Central memory CD4-positive, alpha-beta T cell (primary cell): Measurements from ENCODE around the gene HSD17B1.

Source experiments
- DNase-seq: peaks from one replicate; pipeline ENCODE4 v3.0.0; 2022

HSD17B1 gene

DNA sequence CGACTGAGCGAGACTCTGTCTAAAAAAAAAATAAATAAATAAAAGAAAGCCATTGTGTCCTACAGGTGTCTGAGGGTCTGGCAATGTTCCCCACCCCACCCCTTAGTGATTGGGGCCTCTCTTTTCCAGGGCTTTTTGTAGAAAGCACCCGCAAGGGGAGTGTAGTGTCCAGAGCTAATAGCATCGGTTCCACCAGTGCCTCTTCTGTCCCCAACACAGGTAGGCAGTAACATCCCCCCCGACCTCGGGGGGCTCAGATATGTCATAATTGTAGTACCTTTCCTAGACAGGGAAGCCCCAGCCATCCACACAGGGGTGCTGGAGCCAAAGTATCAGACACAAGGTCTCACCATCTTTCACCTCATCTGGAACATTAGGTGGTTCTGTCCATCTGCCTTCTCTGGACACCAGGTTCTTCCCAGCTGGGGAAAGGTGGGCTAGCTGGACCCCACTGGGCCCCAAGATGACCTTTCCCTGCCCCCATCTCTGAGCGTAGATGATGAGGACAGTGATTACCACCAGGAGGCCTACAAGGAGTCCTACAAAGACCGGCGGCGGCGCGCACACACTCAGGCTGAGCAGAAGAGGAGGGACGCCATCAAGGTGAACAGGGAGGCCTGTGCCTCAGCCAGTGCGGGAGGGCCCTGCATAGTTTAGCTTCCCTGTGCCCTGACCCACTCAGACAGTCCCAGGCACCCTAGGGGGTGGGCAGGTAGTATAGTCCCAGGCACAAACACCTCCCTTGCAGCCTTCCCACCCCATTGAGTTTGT is 15.8 kb downstream of the HSD17B1 start:
- no peak for DNase-seq

DNA sequence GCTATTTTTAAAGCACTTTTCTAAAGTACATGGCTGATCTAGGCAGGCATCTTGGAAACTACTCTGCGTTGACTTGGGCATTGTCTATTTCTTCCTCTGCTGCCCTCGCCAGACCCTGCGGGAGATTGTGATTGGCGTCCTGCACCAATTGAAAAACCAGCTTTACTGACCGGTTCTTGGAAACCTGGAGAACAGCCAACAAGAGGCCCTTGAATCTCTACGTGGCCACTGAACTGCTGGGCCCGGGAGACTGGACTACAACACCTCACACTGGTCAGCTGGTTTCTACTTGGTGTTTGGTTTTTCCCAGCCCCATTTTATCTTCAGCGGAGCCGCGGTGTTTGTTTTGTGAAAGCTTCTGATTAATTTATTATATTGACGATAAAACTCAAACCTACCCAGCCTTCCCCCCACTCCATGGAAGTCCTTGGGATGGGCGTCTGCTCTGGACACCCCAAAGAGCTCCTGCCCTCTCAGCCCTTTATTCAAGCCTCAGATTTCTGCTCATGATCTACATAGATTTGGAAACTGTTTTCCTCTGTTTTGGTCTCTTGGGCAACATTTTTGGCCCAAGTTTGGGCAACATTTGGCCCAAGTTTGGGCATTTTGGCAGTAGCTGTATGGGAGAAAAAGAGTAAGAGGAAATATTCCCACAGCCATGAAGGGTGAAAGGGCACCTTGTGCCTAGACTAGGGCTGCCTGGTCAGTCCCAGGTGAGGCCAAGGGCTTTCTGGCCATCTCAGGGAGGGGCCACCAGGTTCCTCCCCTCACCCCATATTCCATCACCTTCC is 18.9 kb downstream of the HSD17B1 start:
- DNase-seq: no peak

- DNase-seq: no peak
These were observed 20.4 kb downstream of the HSD17B1 start for GRCh38 chr17:42573095-42573494.

DNA sequence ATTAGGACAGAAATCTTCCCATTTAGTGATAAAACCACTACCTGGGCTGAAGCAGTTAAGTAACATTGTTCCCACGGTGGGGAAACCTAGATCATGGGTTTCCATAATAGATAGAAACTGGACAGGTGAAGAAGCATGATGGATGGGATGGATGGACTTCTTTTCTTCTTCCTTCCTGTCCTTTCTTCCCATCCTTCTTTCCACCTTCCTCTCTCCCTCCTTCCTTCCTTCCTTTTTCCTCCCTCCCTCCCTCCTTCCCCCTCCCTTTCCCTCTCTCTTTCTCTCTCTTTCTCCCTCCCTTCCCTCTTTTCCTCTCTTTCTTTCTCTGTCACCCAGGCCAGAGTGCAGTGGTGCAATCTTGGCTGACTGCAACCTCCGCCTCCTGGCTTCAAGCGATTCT is 21.7 kb downstream of the HSD17B1 start:
- DNase-seq: no peak

GRCh38 chr17:42577140-42577531 is 24.4 kb downstream of the HSD17B1 start:
- DNase-seq: no peak

- DNase-seq: peak; percentile 86
These were observed 25.0 kb downstream of the HSD17B1 start, which contains the start of gene PSMC3IP for GRCh38 chr17:42577532-42578281. TSS of gene PSMC3IP (minus strand) at chr17:42577729. CDS start at chr17:42577686, 43 bp downstream.

- DNase-seq: peak; percentile 57
These were observed 25.7 kb downstream of the HSD17B1 start for GRCh38 chr17:42578282-42578869.

DNA sequence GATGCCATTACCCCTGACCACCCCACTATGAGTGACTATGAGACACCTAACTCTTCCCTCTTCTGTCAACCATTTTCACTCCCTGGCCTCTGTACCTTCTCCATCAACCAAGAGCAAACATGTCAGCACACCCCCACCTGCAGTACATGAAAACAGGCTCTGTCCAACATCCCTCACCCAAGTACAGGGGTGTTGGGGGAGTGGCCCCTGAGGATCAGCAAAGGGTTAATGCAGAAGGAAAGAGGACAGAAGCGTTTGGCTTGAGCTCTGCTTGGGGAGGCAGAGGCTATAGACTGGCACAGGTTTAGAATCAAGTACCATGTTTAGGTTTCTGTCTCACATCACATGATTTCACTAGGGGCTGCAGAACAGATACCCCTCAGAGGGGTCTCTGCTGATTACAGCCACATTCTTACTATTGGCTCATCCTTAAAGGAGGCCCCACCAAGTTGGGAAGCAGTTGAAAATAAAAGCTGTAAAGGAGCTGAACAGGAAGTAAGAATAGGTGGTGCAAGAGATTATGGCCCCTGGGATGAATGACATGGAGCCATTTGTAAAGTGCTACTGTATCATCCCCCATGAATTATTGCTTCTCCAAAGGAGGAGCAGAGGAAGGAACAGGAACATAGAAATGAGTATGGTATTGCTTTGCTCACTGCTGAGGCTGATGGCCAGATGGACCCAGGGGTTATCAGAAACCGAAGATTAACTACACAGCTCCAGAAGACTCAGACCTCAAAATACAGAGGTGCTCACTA is 27.2 kb downstream of the HSD17B1 start:
- no peak for DNase-seq

- no peak for DNase-seq
These were observed 29.1 kb downstream of the HSD17B1 start for GRCh38 chr17:42581744-42582270.

DNA sequence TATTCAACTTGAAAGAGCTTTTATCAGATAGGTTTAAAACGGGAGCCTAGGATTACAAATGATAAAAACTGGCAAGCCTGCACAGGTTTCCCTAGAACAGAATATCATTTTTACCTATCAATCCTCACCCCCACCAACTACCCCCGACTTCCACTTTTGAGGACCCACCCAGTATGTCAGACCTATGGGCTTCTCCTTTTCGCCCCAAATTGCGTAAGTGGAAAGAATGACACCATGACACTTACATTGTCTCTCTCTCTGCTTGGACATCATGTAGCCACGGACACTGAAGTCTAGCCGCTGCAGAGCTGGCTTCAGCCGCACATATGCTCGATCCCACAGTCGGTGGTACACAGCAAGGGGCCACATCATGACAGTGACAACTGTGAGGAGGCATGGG is 32.2 kb downstream of the HSD17B1 start:
- DNase-seq: no peak

GRCh38 chr17:42585353-42585752 is 32.6 kb downstream of the HSD17B1 start:
- no peak for DNase-seq

DNA sequence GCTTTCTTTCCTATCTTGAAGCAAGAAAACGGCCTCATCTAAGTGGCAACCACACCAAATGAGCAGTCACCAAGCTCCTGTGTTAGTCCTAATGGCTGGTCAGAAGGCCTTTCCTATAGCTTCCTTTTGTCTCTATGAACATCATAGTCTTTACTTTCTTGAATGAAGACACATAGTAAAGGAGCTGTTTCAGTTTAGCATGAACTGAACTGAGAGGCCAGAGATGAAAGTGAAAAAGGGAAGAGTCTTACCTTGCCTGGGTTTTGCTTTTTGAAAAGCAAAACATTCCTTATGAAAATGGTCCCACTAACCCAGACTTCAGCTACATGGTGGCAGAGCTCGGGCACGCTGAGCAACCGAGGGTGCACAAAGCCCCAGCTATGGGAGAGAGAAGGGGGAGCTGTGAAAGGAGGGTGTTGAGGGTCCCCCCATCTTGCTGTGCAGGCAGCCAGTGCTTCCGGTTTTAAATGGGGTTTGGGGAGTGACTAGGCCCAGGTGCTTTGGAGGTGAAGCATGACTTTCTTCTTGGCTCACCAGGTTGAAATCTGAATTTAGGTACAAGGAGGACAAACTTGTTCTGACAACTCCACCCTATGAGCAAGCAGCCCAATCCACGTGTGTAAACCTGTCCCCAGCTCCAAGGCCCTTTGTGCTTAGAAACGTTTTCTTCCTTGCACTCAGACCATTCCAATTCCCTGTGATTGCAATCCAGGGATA is 33.9 kb downstream of the HSD17B1 start:
- no peak for DNase-seq

- DNase-seq: no peak
These were observed 38.2 kb downstream of the HSD17B1 start for GRCh38 chr17:42590886-42591285.

- no peak for DNase-seq
These were observed 38.7 kb downstream of the HSD17B1 start for GRCh38 chr17:42591411-42591810.

GRCh38 chr17:42596386-42596785 is 43.7 kb downstream of the HSD17B1 start:
- no peak for DNase-seq

GRCh38 chr17:42598905-42599304 is 46.2 kb downstream of the HSD17B1 start:
- DNase-seq: no peak

DNA sequence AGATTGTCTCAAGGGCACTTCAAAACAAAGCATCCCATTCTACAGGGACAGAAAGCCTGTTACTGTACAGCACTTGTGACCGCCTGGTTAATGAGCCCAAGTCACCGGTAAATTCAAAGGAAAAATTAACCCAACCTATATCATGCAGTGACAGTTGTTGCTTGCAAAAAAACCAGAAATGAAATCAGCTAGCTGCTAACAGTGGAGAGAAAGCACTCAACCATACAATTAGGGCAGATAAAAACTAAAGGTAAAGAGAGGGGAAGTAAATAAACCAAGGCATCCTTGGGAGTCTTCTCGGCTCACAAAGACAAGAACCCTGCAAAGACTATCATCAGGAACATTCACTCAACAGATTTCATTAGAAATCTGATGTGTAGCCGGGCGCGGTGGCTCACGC is 50.6 kb downstream of the HSD17B1 start:
- no peak for DNase-seq
